HG03103 (cell line): ENCODE data around the gene NELL1.

Source experiments
- ATAC-seq: cut with Tn5 transposase; IDR thresholded peaks from one replicate; pipeline ENCODE4 v1.9.1; 2021; ENCODE audit warnings: low read depth; ENCODE audit not compliant: unreplicated experiment

Gene NELL1

DNA sequence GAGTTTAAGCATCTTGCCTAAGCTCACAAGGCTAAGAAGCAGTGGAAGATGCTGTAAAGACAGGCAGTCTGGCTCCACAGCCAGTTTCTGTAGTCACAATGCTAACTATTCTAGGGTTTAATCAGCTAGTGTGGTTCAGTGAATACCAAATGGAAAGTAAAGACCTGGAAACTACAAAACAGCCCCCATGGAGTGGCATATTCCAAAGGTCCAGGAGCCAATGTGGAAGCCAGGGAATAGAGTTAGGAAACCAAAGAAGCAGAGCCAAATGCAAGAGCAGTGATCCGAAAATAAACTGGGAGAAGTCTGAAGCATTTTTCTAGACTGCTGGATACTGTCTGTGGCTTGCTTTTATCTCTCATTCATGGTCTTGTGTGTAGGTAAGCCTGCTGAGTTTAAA, 792.3 kb downstream of the NELL1 start:
- no peak for ATAC-seq

DNA sequence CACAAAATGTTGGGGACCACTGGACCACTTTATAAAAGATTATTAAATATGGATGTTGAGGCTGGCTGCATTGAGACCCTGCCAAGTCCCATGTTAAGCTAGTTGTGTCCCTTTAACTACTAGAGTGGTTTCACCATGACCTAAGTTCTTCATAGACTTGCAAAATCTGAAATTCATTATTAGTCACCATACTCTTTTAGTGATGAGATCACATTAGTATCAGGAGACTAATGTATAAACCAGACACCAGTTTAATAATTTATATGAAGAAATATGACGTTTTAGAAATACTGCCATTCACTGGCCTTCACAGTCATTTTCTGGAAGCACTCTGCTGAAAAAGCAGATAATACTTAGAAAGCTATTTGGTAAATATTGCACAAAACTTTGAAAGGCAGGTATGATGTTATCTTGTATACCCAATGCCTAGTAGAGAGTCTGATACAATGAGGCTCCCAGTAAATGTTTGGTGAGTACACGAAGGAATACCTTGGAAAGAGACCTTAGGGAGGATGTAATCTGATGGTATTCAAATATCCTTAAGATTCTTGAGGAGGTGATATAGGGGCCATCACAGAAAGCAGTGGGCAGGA, 795.3 kb downstream of the NELL1 start:
- no peak for ATAC-seq

DNA sequence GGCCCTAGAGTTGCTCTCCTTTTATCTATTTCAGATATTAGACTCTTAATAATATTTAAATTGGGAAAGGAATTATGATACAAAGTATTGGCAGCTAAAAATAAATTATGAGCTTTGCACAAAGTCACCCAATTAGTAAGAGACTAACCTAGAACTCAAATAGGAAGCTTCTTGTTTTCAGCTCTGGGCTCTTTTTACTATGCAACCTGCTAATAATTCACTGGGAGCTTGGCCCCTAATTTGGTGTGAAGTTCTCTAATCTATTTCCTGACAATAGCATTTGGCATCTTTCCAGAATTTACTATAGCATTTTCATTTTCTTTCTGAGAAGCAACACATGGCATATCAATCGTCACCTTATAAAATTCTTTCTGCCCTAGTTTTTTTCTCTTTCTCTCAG, 795.8 kb downstream of the NELL1 start:
- ATAC-seq, result no peak

DNA sequence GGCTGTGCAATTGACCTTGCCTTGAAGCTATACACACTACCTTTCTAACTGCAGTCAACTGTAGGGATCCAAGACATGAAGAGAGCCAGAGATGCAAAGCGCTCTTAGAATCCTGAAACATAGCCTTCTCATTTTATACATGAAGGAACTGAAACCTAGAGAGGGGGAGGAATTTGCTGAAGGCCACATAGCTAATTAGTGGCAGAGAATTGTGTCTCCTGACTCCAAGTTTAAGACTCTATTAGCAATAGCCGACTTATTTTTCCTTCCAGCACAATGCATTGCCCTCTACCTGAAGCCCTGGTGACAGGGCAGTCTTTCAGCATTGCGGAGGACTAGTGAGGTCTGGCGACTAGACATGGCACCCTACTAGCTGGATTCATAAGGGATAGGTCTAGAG, 796.5 kb downstream of the NELL1 start:
- no peak for ATAC-seq

DNA sequence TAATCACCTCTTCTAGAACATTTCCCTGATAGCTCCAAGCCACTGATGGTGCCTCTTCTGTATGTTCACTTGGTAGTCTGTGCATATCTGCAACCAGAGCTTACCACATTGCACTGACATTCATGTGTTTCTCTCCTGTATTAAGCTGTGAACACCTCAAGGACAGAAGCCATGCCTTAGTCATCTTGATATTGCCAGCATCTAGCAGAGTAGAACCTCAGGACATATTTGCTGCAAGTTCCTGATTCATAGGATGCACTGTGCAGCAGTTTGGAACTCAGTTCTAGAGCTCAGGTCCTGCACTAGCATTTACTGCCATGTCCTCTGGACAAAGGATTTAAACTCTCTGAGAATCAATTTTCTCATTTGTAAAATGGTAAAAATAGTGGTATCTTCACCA, 801.1 kb downstream of the NELL1 start:
- no peak for ATAC-seq

DNA sequence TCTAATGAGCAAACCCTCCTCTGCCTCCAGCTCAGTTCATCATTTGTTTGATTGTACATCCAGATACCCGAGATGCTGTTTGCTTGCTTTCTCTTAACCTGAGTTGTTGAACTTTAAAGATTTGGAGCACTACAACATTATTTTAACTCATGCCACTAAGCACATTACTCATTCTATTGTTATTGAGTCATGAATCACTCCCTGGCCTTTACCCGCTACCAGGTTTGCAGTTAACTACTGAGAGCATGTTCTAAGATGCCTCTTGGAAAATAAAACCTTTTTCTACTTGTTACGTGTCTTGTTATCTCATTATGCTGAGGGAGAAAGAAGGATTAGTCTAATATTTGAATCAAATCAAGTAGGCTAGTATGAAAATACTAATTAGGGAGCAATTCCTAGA, 802.9 kb downstream of the NELL1 start:
- no peak for ATAC-seq

DNA sequence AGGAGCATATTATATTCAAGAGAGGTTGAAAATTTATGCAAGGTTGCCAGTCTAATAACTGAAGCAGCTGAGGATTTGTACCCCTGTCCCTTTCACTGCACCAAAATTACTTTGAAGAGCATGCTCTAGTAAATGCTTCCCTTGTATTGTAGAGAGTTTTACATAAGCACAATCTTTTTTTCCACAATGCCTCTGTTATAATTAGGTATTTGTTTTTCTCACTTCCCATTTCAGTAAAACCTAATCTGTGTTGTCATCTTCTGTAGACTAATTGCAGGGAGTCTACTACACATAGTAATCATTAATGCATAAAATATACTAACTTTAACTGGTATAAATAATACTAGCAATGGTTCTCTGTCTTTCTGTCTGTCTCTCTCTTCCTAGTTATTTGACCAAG, 805.1 kb downstream of the NELL1 start:
- no peak for ATAC-seq

DNA sequence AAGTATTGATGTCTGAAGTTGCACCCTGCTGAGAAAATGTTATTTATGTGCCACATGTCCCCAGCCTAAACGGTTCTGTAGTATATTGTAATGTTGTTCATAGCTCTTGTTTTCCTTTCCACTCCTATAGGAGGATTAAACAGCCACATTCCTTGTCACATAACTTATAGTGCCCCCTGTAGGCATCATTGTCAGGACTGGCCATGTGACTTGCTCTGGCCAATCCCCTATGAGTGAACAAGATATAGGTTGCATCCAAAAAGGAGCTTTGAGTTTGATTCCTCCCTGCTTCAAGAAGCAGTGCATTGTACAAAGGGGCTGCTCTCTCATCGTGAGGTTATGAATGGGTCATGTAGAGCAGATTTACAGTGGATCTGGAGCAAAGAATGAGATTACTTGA, 805.9 kb downstream of the NELL1 start:
- no peak for ATAC-seq

DNA sequence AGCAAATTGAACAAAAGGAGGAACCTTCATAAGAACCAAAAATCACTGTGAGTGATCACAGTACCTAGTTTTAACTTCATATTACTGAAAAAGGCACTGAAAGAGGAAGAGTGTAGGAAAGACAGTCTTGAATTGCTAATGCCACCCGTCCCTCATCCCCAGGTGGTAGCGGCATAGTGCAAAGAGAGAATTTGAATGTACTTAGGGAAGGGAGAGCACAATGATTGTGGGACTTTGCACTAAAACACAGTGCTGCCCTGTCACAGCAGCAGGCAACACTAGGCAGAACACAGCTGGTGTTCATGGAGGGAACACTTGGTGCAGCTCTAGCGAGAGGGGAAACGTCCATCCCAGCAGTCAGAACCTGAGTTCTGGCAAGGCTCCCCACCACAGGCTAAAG, 807.2 kb downstream of the NELL1 start:
- no peak for ATAC-seq

DNA sequence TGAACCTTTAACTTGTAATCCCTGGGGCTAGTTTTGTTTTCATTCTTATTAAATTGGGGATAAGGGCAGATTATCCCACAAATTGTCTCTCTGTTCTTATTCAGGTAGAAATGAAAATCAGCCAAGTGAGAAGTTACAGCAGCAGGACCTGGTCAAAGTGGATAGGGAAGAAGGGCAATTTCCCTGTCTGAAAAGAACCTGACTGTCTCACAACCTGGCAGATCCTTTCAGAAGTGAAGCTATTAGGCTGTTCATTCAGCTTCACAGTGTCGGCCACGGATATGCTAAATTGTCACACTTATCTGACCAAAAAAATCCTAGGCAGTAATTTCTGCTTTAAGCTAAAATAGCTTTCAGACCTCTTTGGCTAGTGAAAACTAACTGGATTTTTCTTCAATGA, 810.9 kb downstream of the NELL1 start:
- no peak for ATAC-seq

DNA sequence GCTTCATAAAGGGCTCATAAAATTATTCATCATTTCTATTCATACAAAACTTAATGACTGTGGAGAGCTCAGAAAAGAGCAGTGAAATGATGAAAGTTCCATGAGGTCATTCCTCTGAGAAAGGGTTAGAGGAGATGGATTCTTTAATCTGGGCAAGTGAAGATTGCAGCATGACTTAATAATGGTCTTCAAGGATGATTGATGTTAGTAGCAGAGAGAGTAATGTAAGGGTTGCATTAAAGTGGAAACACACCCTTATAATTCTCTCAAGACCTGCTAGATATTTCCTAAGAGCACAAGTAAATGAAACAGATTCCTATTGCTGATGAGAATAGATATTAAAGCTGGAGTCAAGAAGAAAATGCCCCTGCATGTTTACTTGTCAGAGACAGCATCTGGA, 811.9 kb downstream of the NELL1 start:
- ATAC-seq, result no peak

DNA sequence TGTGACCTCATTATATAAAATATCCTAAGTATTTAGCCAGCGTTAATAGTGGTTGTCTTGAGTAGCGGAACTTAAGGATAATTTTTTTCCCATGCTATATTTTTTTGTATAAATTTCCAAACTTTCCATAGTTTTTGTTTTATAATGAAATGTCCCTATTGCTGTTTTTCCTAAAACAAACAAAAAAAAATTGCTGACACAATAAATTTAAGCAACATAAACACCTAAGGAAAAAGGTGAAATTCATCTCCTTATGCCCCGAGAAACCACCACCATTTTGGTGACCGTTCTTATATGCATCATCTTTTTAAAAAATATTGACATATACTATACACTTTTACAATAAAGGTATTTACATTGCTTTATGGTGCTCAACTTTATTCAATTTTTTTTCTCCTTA, 814.7 kb downstream of the NELL1 start:
- ATAC-seq, result no peak

DNA sequence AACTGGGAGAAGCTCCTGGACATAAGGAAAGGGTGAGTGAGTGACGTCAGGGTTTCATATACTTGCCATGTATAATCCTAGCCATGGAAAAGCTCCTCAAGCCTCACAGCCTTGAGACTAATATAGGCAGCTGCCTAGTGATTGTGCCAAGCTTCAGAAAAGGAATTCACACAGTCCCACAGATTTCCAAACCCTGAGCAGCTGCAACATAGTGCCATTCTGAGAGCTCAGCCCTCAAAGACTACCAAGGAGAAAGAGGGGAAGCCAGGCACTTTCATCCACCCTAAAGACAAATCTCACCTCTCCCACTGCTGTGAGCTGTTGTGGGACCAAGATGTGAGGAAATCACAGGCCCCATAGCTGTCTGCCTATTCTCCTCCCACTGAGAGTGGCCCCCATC, 815.6 kb downstream of the NELL1 start:
- no peak for ATAC-seq

DNA sequence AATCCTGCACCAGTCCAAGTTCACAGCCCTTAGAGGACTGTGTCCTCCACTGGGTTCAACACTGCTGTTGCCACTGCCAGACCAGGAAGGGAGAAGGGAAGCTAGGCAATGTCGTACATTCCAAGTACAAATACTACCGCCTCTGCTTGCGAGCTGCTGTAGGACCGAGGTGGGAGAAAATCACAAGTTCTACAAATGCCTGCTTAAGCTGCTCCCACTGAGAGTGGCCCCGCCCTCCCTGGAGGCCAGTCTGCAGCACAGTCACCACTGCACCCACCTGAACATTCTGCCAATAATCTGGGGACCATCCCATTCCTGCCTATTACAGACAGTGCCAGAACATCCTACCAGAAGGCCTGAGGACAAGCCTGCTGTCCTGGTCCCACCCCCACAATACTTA, 816.0 kb downstream of the NELL1 start:
- no peak for ATAC-seq

DNA sequence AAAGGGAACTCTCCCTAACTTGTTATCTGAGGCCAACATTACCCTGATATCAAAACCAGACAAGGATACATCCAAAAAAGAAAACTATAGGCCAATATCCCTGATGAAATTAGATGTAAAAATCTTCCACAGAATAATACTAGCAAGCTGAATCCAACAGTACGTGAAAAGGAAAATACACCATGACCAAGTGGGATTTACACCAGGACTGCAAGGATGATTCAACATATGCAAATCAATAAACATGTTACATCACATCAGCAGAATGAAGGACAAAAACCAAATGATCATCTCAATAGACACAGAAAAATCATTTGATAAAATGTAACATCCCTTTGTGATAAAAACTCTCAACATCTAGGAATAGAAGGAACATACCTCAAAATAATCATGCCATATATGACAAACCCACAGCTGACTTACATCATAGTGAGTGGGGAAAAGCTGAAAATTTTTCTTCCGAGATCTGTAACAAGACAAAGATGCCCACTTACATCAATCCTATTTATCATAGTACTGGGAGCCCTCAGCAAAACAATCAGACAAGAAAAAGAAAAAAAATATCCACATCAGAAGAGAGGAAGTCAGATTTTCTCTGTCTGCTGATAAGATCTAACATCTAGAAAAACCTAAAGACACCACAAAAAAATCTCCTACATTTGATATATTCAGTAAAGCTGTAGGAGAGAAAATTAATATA, 820.2 kb downstream of the NELL1 start:
- ATAC-seq, result no peak

DNA sequence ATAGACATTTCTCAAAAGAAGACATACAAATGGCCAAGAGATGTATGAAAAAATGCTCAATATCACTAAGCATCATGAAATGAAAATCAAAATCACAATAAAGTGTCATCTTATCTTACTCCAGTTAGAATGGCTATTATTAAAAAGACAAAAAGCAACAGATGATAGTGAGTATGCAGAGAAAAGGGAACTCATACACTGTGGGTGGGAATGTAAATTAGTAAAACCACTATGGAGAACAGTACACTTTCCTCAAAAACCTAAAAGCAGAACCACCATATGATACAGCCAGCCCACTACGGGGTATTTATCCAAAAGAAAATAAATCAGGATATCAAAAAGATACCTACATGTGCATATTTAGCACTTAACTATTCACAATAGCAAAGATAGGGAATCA, 823.5 kb downstream of the NELL1 start:
- no peak for ATAC-seq

DNA sequence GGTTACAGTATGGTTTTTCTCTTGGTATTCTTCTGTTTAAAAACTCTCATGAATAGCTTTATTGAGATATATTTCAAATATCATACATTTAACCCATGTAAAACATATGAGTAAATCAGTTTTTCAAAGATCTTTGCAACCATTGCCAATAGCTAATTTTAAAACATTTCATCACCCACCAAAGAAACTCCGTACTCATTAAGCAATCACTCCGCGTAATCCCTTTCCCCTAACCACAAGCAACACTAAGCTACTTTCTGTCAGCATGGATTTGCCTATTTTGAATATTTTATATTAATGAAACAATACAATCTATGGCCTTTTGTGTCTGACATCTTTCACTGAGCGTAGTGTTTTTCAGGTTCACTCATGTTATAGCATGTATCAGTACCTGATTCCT, 825.6 kb downstream of the NELL1 start:
- no peak for ATAC-seq

DNA sequence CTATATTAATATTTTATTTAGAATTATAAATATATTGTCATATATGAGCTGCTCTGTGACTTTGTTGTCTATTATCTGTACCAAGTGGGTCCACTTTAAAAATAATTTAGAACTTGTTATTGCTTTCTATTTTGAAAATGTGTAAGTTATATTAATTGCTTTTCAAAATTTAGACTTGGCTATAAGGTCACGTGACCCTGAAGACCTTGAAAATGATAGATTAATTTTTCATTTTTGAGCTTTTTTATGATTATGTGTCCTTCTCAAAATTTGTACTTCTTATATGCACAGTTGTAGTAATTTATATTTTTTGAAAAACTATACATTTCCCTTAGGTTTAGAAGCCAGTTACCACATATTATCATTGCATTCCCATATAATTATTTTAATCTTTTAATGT, 826.5 kb downstream of the NELL1 start:
- ATAC-seq, result no peak

DNA sequence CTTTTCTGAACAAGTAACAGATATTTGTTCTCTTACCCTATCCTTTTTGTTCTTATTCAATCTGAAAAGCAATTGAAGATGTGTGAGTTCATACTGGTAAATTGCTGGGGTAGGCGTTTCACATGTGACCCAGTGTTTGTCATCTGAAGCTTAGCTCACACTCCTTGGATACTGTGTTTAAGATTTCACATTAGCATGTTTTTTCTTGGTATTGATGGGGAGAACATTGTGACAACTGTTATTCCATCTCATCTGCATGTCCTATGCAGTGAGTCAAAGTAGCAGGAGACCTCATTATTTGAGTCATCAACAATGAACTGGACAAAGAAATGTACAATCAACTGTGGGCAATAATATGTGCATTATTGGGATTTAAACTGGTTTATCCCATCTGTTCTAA, 831.9 kb downstream of the NELL1 start:
- ATAC-seq, result no peak

DNA sequence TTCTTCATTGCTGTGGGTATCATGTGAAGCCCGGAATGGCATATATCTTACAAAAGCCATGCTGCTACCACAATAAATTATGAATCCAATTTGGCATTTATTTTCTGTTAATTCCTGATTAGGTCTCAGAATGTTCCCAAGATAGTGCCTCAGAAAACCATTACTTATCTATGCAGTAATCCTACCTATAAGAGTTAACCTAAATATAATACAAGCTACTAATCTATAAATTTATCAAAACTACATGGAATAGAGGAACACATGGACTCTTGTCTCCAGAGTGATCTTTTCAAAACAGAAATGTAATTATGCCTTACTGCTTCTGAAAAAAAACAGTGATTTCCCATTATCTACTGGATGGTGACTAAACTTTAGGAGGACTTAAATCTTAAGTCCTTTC, 835.7 kb downstream of the NELL1 start:
- no peak for ATAC-seq

DNA sequence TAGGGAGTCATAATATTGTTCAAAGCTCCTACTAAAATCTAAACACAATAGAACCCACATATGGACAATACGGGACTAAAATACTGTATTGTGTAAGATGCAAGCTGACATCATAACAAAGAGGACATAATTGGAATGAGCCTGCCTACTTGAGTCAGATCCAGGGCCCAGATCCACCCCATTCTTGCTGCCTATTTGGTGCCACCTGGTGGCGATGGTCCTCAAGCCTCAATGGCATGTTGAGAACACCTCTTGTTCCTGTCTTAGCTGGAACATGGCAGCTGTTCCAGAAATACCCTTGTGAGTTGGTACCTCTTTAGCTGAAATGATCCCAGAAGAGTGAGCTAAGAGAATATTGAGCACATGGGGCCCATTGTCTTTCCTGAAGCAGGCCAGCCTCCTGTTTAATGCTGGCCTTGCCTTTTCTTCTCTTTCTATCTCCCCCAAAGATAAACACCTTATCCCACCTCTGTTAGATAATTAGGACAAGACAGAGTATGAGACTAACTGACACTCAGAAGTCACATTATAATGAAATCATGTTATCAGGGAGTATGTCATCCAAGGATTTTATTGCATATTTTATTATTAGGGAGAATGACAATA, 842.6 kb downstream of the NELL1 start:
- peak; percentile 60 for ATAC-seq

DNA sequence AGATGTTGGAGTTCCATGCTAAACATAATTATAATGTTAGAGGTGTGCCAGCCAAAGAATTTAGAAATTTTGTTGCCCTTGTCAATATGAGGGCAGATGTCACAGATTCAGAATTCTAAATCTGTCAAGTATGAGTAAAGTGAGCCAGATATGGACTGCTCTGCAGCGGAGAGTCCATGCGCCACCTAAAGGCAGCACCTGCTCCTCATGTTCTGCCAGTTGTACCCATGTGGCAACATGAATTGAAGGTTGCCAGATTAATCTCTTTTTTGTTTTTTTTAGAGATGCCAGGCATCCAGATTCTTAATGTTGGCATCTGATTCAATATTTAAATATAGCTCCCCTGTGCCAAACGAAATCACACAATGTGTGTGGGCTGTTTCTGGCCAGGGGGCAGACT, 844.9 kb downstream of the NELL1 start:
- ATAC-seq, result no peak
